ENCODE measurements around the gene FRMD4B.

The FRMD4B gene

GRCh38 chr3:69197455-69197854, 188.4 kb downstream of the FRMD4B start:
- FAIRE-seq = no peak

- FAIRE-seq = no peak
These were observed 189.0 kb downstream of the FRMD4B start for GRCh38 chr3:69196876-69197275.

- FAIRE-seq = no peak
These were observed 191.3 kb downstream of the FRMD4B start for GRCh38 chr3:69194431-69195165.

GRCh38 chr3:69193749-69194148, 192.1 kb downstream of the FRMD4B start:
- no peak for FAIRE-seq

- no peak for FAIRE-seq
These were observed 194.4 kb downstream of the FRMD4B start for GRCh38 chr3:69191516-69191915.

GRCh38 chr3:69189487-69189886, 196.4 kb downstream of the FRMD4B start:
- FAIRE-seq = no peak

- FAIRE-seq = no peak
These were observed 199.3 kb downstream of the FRMD4B start for GRCh38 chr3:69186575-69187093.

GRCh38 chr3:69182588-69183316, 203.1 kb downstream of the FRMD4B start:
- no peak for FAIRE-seq

GRCh38 chr3:69181592-69182211, 204.2 kb downstream of the FRMD4B start:
- FAIRE-seq = no peak

- FAIRE-seq = no peak
These were observed 204.9 kb downstream of the FRMD4B start for GRCh38 chr3:69180869-69181591.

- no peak for FAIRE-seq
These were observed 206.0 kb downstream of the FRMD4B start for GRCh38 chr3:69179740-69180372.

GRCh38 chr3:69178838-69179739, 206.8 kb downstream of the FRMD4B start:
- FAIRE-seq = peak; percentile 13

GRCh38 chr3:69178082-69178481, 207.8 kb downstream of the FRMD4B start:
- FAIRE-seq = no peak

GRCh38 chr3:69174871-69175737, 210.8 kb downstream of the FRMD4B start:
- peak; percentile 17 for FAIRE-seq

- FAIRE-seq = no peak
These were observed 211.4 kb downstream of the FRMD4B start for GRCh38 chr3:69174445-69174844.

GRCh38 chr3:69172058-69172457, 213.8 kb downstream of the FRMD4B start:
- no peak for FAIRE-seq

- no peak for FAIRE-seq
These were observed 219.4 kb downstream of the FRMD4B start for GRCh38 chr3:69166446-69166845.

GRCh38 chr3:69165744-69166143, 220.1 kb downstream of the FRMD4B start:
- FAIRE-seq = no peak

- FAIRE-seq = no peak
These were observed 221.6 kb downstream of the FRMD4B start for GRCh38 chr3:69164296-69164695.

- no peak for FAIRE-seq
These were observed 223.4 kb downstream of the FRMD4B start for GRCh38 chr3:69162308-69162980.

Data from islet of Langerhans (tissue), 1 donor.